Kidney (tissue), 14 donors: ENCODE data around the gene SPDYE6. TPM values are rescaled to one million over a fixed set of nuclear protein-coding genes. Genes with fewer than 3 reads are reported as not detected.
A peak's percentile ranks its signal among the peaks of the same experiment; 100 is the strongest.

Experiments
- DNase-seq, 5 donors: peaks; one replicate each; pipeline ENCODE4 v3.0.0-alpha.2; 2013 to 2020
- FAIRE-seq: peaks from 2 replicates; lab custom pipeline; 2012; peaks lifted over from hg19 to GRCh38; lab: Jason Lieb, UNC
- H3K27ac ChIP-seq, 2 donors: one replicate each; pipeline ENCODE4 v1.7.0; 2013; ENCODE audit warnings: low read depth in 2 of 2, low read length in 2 of 2, inconsistent platforms in 1 of 2
- H3K27me3 ChIP-seq: one replicate; pipeline ENCODE4 v1.7.1; 2013; ENCODE audit warnings: low read length, inconsistent platforms; ENCODE audit not compliant: control insufficient read depth, insufficient read depth
- H3K36me3 ChIP-seq, 3 donors: one replicate each; pipeline versions ENCODE4 v1.7.0 to v1.7.1; 2013; ENCODE audit warnings: low read length in 3 of 3, control low read depth in 1 of 3, inconsistent platforms in 1 of 3; ENCODE audit not compliant: insufficient read depth in 3 of 3, control insufficient read depth in 2 of 3
- H3K4me1 ChIP-seq, 3 donors: one replicate each; pipeline versions ENCODE4 v1.7.0 to v1.7.1; 2013; ENCODE audit warnings: low read length in 3 of 3, inconsistent platforms in 1 of 3, low read depth in 1 of 3; ENCODE audit not compliant: control insufficient read depth in 2 of 3, insufficient read depth in 2 of 3
- H3K4me3 ChIP-seq, 3 donors: one replicate each; pipeline versions ENCODE4 v1.7.0 to v1.8.1; 2013; ENCODE audit warnings: low read length in 3 of 3, control low read depth in 1 of 3, inconsistent platforms in 1 of 3
- H3K9ac ChIP-seq, 3 donors: one replicate each; pipeline versions ENCODE4 v1.7.0 to v1.7.1; 2013; ENCODE audit warnings: low read length in 3 of 3, control low read depth in 1 of 3, inconsistent platforms in 1 of 3
- H3K9me3 ChIP-seq, 3 donors: one replicate each; pipeline versions ENCODE4 v1.7.0 to v1.7.1; 2013; ENCODE audit warnings: low read length in 3 of 3, control low read depth in 1 of 3, inconsistent platforms in 1 of 3; ENCODE audit not compliant: control insufficient read depth in 2 of 3, insufficient read depth in 1 of 3
- CTCF ChIP-seq: IDR thresholded peaks from 3 replicates; pipeline ENCODE4 v1.5.1; 2012; ENCODE audit warnings: mild to moderate bottlenecking, moderate library complexity, borderline replicate concordance; ENCODE audit not compliant: insufficient read depth; ENCODE audit errors: extremely low read depth
- intact Hi-C: fragments of 100-400 bp; cut with DNase I; formaldehyde crosslinking; loops from one replicate; pipeline ENCODE4 v1.11.1; 2022
- polyA plus RNA-seq: library from polyadenylated mRNA; stranded (reverse); fragments of 350-450 nt; fragmentation: Illumina TruSeq; extraction: RNeasy Lipid Tissue Mini Kit (QIAGEN cat#74804); gene quantifications from one replicate; pipeline ENCODE4 v1.2.3, GENCODE V29; 2014; ENCODE audit warnings: low read depth, low replicate concordance; ENCODE audit not compliant: insufficient read depth
- total RNA-seq: library from RNA; stranded (reverse); fragmentation: NEBNext Ultra II Directional; extraction: Animal tissue kit (Norgen Biotek cat#: 25700); gene quantifications from one replicate; pipeline ENCODE4 v1.2.1, GENCODE V29; 2021
- donor health status: control.
- donor health status: control.
- donor health status: control.
- donor health status: control.
- donor health status: control.
- donor health status: DM: yes; HTN: yes; CAD: no.
- donor health status: Normal renal cell carcinoma (clear cell type).

The SPDYE6 gene
- total and polyA plus RNA-seq, 2 donors from 2014 or later, result not detected

DNA sequence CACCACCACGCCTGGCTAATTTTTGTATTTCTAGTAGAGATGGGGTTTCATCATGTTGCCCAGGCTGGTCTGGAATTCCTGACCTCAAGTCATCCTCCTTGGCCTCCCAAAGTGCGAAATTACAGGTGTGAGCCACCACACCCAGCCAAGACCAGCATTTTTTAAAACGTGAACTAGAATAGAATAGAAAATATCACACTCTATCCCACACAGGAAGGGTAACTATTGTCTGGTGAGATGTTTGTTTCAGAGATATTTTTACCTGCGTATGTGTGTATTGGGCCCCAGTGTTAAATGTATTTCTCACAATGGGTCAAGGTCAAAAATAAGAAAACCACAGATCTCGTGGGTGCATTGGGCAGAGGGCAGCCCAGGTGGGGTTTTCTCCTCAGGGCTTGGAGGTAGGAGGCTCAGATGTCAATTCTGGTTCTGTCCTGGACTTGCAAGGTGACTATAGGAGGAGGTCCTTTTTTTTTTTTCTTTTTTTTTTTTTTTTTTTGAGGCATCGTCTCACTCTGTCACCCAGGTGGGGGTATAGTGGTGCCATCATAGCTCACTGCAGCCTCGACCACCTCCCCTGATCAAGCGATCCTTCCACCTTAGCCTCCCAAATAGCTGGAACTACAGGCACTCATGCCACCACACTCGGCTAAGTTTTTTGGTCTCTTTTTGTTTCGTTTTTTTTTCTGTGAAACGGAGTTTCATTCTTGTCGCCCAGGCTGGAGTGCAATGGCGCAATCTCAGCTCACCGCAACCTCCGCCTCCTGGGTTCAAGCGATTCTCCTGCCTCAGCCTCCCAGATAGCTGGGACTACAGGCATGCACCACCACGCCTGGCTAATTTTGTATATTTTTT lies 50.6 kb downstream of the SPDYE6 start:
- intact Hi-C loops, result no loop called here
- no peak for FAIRE-seq
- no peaks in the 10 kb centered on the region for H3K27me3 ChIP-seq
- DNase-seq, result no peak
- no peak overlapping the region for H3K27ac ChIP-seq
- H3K36me3 ChIP-seq, result no peaks in the 10 kb centered on the region
- no peak overlapping the region for H3K9ac ChIP-seq
- H3K4me1 ChIP-seq, result peaks cover 0 to 6% (median 5%) of the 10 kb centered on the region in 3 donors
- H3K4me3 ChIP-seq, result no peak overlapping the region
- no peaks in the 10 kb centered on the region for H3K9me3 ChIP-seq
- no peak for TF ChIP-seq CTCF

- Histone ChIP-seq H3K36me3 (no peaks in the 10 kb centered on the region), H3K9ac (no peak overlapping the region), H3K4me3 (no peak overlapping the region), H3K4me1 (peaks cover 0 to 6% (median 5%) of the 10 kb centered on the region in 3 donors), H3K9me3 (no peaks in the 10 kb centered on the region), H3K27me3 (no peaks in the 10 kb centered on the region), H3K27ac (no peak overlapping the region)
- no peak for DNase-seq
- no peak for FAIRE-seq
- intact Hi-C loops, result no loop called here
- TF ChIP-seq CTCF, result no peak
Observed at GRCh38 chr7:102304668-102305067, 51.6 kb downstream of the SPDYE6 start.

DNA sequence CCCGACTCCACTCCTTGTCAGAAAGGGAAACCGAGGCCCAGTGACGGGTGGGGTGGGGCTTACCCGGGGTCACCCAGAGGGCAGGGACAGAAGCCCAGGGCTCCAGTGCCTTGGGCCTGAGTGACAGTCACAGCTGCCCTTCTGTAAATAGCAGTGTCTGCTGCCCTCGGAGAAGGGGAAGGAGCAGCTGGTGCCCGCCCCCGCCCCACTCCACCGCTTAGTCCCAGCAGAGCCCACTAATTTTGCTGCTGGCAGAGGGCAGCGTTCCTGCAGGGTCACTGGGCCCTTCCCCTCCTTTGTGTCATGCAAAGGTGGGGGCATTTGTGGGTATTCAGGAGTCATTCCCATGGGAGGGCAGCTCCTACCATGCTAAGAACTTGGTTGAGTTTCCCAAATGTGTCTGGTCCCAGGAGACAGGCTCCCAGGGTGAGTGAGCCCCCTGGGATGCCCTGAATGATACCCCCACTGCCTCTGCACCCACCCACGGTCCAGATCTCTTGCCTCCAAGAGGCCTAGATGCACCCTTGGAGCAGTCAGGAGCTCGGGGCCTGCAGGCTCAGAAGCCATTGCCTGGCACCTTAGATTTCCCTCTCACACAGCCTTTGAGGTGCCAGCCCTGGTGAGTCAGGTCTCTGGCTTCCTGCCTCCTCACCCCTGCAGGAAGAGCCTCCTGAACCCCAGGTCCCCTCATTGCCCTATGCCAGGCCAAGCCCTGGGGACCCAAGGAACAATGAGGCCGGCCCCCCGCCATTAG lies 52.4 kb downstream of the SPDYE6 start:
- Histone ChIP-seq H3K36me3 (no peaks in the 10 kb centered on the region), H3K27me3 (peaks cover 2% of the 10 kb centered on the region), H3K27ac (no peak overlapping the region), H3K9ac (no peak overlapping the region), H3K4me1 (peaks cover 0 to 6% (median 5%) of the 10 kb centered on the region in 3 donors), H3K9me3 (no peaks in the 10 kb centered on the region), H3K4me3 (no peak overlapping the region)
- intact Hi-C loops, result no loop called here
- DNase-seq (peak in 1 of 5 donors; percentile 44), FAIRE-seq (no peak)
- no peak for TF ChIP-seq CTCF
